ENCODE results near the gene ZACN. TPM values are rescaled to one million over a fixed set of nuclear protein-coding genes. Genes with fewer than 3 reads are reported as not detected.

ZACN gene
- total RNA-seq, 2 experiments from 2014 or later: 2.3 to 3.0 TPM

DNA sequence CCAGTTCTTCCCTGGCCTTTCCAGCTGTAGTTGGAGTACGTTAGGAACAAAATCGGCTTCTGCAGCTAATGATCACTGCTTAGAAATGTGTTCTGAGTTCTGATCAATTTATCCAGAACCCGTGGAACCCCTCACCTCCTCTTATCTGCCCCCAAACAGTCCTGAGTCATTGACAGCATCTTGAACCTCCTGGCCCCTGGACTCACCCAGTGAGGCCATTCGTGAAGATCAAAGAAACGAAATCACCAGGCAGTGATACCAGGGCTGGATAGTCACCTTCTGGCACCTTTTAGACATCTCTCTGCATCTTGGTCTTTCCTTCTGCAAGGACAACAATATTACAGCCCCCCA is 41.7 kb downstream of the ZACN start:
- POLR2A ChIA-PET: interaction anchor here (1.0 to 7.8 kb wide), 6 partner anchors 17 to 159 kb away, joined by 3 to 83 read pairs (median 6); partner anchors contain the start of genes EXOC7 and UBALD2
- no peak for TF ChIP-seq CTCF (IDR thresholded peaks at IDR 0.05)
- DNase-seq (no peak), ATAC-seq (no peak)
- intact Hi-C loops (cut with micrococcal nuclease): loop anchor here (2.0 to 5.0 kb wide), 2 partner anchors 62 to 158 kb away; no protein-coding TSS in a partner anchor
- Mint-ChIP-seq H3K27me3 (no peaks in the 10 kb centered on the region), H3K9me3 (no peaks in the 10 kb centered on the region), H3K4me3 (no peak overlapping the region), H3K36me3 (ENCODE audit: low read depth) (no peaks in the 10 kb centered on the region), H3K27ac (peak overlapping the region; percentile 17), H3K4me1 (ENCODE audit: low read depth) (peaks cover 10% of the 10 kb centered on the region)
- CTCF ChIA-PET: interaction anchor here (0.8 to 13.9 kb wide), 20 partner anchors 14 to 261 kb away, joined by 3 to 236 read pairs (median 6); no protein-coding TSS in a partner anchor

GRCh38 chr17:76121932-76122430 is 43.0 kb downstream of the ZACN start:
- H3K4me3 Mint-ChIP-seq: peak overlapping the region; percentile 45
- peaks cover 20% of the 10 kb centered on the region for H3K4me1 Mint-ChIP-seq (ENCODE audit: low read depth)
- no peaks in the 10 kb centered on the region for H3K27me3 Mint-ChIP-seq
- ChIA-PET POLR2A (interaction anchor here (1.1 to 7.8 kb wide), 6 partner anchors 11 to 158 kb away, joined by 4 to 83 read pairs (median 6); no protein-coding TSS in a partner anchor), CTCF (interaction anchor here (0.5 to 13.9 kb wide), 25 partner anchors 10 to 179 kb away, joined by 3 to 236 read pairs (median 5); no protein-coding TSS in a partner anchor)
- no peaks in the 10 kb centered on the region for H3K9me3 Mint-ChIP-seq
- peak overlapping the region; percentile 77 for H3K27ac Mint-ChIP-seq
- TF ChIP-seq CTCF (IDR thresholded peaks at IDR 0.05): no peak
- ATAC-seq: peak; percentile 10
- intact Hi-C loops (cut with micrococcal nuclease): loop anchor here (2.0 to 5.0 kb wide), 2 partner anchors 60 to 157 kb away; no protein-coding TSS in a partner anchor
- H3K36me3 Mint-ChIP-seq (ENCODE audit: low read depth): no peaks in the 10 kb centered on the region
- DNase-seq: peak; percentile 40

DNA sequence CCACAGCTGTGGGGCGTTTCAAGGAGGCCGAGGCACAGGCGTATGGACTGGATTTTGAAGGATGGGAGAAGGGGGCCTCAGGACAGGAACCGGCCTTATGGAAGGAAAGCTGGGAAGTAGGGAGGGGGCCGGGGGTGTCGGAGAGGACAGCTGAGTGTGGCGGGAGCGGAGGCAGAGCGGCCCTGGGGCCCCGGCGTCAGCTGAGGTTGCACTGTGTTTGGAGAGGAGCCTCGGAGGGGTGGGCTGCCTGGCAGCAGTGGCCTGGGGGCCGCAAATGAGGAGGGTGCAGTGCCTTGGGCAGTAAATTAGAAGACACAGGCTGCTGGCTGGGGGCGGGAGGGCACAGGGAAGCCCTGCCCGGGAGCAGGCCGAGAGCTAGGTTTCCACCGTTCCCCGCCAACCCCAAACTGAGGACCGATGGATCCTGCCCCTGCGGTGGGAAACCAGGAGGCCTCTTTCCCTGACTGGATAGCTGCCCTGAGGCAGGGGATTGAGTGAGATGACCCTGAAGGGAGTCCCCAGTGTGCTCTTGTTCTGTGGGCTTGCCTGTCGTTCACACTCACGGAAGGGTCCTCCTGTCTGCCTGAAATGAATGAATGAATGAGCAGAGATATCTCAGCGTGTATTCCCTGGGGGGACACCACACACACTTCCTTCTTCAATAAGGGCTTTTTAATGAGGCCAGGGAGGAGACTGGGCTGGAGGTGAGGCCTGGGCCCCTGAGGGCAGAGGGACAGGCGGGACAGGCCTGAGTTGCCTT is 43.6 kb downstream of the ZACN start:
- H3K27me3 Mint-ChIP-seq: no peaks in the 10 kb centered on the region
- POLR2A ChIA-PET: interaction anchor here (0.6 to 7.8 kb wide), 9 partner anchors 11 to 157 kb away, joined by 3 to 83 read pairs (median 5); no protein-coding TSS in a partner anchor
- H3K4me3 Mint-ChIP-seq: peak overlapping the region; percentile 45

DNA sequence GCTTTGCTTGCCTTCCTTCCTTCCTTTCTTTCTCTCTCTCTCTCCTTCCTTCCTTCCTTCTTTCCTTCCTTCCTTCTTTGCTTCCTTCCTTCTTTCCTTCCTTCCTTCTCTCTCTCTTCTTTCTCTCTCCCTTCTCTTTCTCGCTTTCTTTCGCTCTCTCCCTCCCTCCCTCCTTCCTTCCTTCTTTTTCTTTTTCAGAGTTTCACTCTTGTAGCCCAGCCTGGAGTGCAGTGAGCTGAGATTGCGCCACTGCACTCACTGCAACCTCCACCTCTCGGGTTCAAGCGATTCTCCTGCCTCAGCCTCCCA is 44.2 kb downstream of the ZACN start:
- Mint-ChIP-seq H3K9me3 (no peaks in the 10 kb centered on the region), H3K4me1 (ENCODE audit: low read depth) (peaks cover 24% of the 10 kb centered on the region), H3K36me3 (ENCODE audit: low read depth) (no peaks in the 10 kb centered on the region), H3K4me3 (no peak overlapping the region), H3K27me3 (no peaks in the 10 kb centered on the region), H3K27ac (peak overlapping the region; percentile 12)
- intact Hi-C loops (cut with micrococcal nuclease): loop anchor here (5.0 kb wide), 1 partner anchor 59 kb away; no protein-coding TSS in a partner anchor
- no peak for ATAC-seq
- DNase-seq: no peak
- CTCF ChIA-PET: interaction anchor here (1.1 to 13.9 kb wide), 11 partner anchors 52 to 275 kb away, joined by 3 to 236 read pairs (median 6); no protein-coding TSS in a partner anchor
- POLR2A ChIA-PET: interaction anchor here (1.1 to 7.8 kb wide), 5 partner anchors 56 to 157 kb away, joined by 3 to 83 read pairs (median 5); no protein-coding TSS in a partner anchor
- no peak for TF ChIP-seq CTCF (IDR thresholded peaks at IDR 0.05)

More for the DNA sequence above, 43.6 kb downstream of the ZACN start:
- Mint-ChIP-seq H3K9me3 (no peaks in the 10 kb centered on the region), H3K4me1 (ENCODE audit: low read depth) (peaks cover 24% of the 10 kb centered on the region), H3K27ac (peak overlapping the region; percentile 77), H3K36me3 (ENCODE audit: low read depth) (no peaks in the 10 kb centered on the region)
- ATAC-seq (no peak), DNase-seq (no peak)
- CTCF ChIA-PET: interaction anchor here (1.1 to 13.9 kb wide), 13 partner anchors 10 to 275 kb away, joined by 3 to 236 read pairs (median 6); no protein-coding TSS in a partner anchor
- intact Hi-C loops (cut with micrococcal nuclease): loop anchor here (5.0 kb wide), 1 partner anchor 60 kb away; no protein-coding TSS in a partner anchor
- TF ChIP-seq CTCF (IDR thresholded peaks at IDR 0.05): no peak
